ENCODE data around the gene IL34.
"Not testable (repeated sequence)": the region's sequence is repeated elsewhere in the genome, so short reads cannot be mapped to it uniquely, and the experiment has no call there.

The IL34 gene

DNA sequence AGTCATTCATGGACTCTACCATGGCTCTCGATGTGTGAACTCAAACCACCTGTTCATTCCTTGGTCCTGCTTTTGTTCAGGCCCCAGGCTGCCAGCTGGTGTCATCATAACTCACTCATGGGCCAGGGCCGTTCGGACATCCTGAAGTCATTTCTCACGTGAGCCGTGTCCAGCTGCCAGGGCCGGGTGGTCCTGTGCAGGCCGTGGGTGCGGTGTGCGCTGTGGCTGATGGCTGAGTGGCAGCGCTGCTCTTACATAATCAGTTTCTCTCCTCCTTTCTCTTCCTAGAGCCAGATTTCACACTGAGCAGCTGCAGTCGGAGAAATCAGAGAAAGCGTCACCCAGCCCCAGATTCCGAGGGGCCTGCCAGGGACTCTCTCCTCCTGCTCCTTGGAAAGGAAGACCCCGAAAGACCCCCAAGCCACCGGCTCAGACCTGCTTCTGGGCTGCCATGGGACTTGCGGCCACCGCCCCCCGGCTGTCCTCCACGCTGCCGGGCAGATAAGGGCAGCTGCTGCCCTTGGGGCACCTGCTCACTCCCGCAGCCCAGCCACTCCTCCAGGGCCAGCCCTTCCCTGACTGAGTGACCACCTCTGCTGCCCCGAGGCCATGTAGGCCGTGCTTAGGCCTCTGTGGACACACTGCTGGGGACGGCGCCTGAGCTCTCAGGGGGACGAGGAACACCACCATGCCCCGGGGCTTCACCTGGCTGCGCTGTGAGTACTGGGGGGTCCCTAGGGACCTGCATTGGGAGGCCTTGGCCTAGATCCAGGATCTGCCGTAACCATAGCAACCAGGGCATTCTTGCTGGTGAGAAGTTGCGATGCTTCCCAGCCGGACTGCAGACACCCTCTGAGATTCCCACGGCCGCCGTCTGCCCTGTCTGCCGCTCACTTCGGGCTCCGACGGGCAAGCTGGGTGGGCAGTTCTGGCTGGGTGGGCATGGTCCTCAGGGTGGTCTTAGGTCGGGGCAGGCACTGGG lies at the start of gene IL34:
Gene IL34 (plus strand): TSS at position 300 of the 982 bp plus-strand sequence. CDS start 389 bp downstream, at position 689.
- DNase-seq = no peak

DNA sequence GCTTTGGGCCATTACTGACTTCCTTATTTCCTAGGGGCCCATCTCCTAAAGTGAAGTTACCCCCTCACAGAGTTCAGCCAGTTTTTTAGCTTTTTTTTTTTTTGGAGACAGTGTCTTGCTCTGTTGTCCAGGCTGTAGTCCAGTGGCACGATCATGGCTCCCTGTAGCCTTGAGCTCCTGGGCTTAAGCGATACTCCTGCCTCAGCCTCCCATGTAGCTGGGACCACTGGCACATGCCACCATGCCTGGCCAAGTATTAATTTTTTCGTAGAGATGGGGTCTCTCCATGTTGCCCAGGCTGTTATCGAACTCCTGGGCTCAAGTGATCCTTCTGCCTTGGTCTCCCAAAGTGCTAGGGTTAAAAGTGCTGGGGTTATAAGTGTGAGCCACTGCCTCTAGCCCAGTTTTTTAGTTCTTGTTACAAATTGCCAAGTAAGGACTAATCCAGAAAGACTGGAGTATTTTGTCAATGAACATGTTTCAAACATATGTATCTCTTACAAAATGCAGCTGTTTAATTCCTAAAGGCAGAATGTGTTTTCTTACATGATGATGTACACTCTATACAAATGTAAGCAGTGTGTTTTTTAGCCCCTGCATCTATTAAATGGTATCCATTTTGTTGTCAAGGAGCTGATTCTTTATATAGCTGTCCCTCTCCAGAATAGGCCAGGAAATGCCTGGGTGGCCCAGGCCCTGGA lies 49.1 kb upstream of the IL34 start:
- no peak for DNase-seq

DNA sequence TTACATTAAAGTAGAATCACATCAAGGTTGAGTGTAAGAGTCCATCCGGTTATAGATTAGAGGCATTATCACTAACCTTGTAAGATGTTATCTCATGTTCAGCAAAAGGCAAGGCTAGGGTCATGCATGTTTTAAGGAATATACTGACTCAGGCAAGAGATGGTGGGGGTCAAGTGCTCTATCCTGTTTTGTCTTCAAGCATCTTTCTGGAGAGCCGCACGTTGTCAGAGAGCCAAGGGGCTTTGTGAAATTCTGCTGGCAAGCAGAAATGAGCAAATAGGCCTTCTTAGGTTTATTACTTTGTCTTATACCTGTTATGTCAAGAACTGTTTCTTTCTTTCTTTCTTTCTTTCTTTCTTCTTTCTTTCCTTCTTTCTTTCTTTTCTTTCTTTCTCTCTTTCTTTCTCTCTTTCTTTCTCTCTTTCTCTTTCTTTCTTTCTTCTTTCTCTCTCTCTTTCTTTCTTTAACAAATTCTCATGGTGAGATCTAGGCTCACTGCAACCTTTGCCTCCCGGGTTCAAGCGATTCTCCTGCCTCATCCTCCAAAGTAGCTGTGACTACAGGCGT lies 47.3 kb upstream of the IL34 start:
- no peak for DNase-seq

DNA sequence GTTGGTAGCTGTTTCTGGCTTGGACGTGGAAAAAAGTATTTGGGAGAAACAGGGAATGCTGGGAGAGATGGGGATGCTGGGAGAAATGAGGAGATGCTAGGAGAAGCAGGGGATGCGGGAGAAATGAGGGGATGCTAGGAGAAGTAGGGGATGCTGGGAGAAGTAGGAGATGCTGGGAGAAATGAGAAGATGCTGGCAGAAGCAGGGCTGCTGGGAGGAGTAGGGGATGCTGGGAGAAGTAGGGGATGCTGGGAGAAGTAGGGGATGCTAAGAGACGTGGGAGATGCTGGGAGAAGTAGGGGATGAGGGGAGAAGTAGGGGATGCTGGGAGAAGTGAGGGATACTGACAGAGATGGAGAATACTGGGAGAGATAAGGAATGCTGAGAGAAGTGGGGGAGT lies 45.6 kb upstream of the IL34 start:
- no peak for DNase-seq

DNA sequence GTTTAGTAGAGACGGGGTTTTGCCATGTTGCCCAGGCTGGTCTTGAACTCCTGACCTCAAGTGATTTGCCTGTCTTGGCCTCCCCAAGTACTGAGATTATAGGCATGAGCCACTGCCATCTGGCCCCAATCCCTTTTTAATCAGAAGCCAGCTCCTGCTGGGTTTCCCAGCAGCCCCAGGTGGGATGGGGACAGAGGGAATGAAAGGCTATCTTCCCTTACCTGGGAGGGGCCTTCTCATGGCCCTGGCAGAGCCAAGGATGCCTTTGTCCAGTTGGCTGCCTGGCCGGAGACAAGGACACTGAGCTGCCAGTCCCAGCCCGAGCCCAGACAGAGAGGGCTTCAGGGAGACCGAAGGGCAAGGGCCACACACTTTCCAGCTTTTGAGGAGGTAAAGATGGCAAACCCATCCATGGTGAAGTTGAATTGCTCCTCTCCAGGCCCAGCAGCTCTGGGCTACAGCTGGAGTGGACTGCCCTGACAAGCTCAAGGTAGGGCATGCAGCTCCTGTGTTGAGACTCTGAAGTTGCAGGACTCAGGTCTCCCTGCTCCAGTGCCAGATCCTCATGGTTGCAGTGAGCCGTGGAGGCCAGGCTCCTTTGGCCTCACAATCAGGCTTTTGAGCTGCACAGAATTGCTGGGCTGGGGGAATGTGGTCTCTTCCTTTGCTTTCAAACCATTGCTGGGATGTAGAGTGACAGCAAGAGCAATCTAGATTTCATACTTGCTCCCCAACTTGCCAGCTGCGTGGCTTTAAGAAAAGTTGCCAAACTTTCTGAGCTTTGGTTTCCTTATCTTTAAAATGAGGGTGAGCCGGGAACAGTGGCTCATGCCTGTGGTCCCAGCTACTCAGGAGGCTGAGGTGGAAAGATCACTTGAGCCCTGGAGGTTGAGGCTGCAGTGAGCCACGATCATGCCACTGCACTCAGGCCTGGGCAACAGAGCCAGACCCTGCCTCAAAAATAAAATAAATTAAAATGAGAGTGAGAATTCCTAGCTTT lies 44.5 kb upstream of the IL34 start:
- DNase-seq = no peak

DNA sequence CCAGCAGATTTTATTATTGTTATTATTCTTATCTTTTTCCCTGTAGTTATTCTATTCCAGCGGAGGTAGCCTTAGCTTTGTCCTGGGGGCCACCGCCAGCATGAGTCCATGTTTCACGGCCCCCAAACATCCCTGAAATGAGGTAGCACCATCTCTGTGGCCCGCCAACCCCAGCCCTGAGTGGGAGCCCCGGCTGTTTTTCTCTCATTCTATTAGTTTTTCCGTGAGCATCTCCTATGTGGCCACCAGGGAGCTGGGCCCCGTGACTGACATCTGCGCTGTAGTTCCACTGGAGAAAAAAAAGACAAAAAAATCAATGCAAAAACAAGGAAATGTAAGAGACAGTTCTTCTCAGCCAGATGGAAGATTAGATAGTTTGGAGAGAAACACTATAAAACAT lies 43.5 kb upstream of the IL34 start:
- no peak for DNase-seq

DNA sequence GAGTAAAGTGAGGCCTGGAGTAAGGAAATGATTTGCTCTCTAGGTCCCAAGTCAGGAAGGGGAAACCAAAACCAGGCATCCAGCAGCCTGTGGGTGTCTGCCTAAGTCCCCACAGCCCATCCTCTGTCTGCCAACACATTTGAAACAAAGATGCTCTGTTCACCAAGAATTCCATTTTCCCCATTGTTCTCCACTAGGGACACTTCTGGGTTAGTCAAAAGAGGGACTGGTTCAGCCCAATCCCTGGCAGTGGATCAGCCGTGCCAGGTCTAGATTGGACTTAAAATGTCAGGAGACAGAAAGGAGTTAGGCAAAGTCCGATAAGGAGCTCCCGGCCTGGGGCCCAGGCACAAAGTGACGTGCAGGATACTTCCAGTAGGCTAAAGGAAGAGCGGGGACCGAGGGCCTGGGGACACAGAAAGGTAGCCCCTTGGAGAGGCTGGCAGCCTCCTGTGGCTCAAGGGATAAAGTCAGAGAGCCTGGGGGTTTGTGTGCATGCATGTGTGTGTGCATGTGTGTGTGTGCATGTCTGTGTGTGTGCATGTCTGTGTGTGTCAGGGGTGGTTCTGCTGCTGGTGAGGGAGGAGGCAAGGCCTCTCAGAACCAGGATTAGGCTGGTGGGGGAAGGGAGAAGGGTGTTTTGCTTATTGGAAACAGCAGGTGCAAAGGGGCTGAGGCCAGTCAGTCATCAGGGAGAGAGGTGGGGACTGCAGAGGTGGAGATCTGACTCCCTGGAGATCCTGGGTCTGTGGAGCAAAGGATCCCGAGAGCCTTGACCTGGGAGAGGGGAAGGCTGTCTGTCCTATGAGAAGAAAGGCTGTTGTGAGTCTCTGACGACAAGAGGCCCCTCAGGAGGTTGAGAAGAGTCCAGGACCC lies 41.7 kb upstream of the IL34 start:
- DNase-seq = no peak

DNA sequence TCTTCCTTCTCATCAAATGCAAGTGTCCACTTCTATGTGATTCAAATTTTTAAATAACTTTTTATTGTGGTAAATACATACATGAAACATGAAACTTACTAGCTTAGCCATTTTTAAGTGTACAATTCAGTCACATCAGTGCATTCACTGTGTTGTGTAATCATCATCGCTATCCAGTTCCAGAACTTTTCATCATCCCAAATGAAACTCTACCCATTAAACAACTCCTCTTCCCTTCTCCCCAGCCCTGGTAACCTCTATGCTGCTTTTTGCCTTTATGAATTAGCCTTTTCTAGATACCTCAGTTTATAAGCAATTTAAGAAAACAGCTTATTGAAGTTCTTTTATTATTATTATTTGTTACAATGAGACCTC lies 41.1 kb upstream of the IL34 start:
- DNase-seq = no peak

DNA sequence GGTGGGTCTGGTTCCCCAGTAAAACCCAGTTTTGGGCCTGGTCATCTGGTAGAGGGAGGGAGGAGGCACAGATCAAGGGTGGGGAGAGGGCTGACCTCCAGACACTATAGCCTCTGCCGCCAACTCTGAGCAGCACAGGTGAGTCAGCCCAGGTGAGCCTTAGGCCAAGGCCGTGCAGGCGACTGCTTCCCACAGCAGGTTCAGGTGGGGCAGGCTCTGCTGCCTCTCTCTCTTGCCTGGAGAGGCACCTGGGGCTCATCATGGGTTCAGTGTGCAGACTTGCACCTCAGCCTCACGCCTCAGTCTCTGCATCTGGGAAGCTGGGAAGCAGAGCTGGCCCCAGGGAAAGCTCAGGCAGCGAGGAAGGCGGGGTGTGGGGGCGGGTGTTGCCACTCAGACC lies 37.8 kb upstream of the IL34 start:
- DNase-seq = no peak

DNA sequence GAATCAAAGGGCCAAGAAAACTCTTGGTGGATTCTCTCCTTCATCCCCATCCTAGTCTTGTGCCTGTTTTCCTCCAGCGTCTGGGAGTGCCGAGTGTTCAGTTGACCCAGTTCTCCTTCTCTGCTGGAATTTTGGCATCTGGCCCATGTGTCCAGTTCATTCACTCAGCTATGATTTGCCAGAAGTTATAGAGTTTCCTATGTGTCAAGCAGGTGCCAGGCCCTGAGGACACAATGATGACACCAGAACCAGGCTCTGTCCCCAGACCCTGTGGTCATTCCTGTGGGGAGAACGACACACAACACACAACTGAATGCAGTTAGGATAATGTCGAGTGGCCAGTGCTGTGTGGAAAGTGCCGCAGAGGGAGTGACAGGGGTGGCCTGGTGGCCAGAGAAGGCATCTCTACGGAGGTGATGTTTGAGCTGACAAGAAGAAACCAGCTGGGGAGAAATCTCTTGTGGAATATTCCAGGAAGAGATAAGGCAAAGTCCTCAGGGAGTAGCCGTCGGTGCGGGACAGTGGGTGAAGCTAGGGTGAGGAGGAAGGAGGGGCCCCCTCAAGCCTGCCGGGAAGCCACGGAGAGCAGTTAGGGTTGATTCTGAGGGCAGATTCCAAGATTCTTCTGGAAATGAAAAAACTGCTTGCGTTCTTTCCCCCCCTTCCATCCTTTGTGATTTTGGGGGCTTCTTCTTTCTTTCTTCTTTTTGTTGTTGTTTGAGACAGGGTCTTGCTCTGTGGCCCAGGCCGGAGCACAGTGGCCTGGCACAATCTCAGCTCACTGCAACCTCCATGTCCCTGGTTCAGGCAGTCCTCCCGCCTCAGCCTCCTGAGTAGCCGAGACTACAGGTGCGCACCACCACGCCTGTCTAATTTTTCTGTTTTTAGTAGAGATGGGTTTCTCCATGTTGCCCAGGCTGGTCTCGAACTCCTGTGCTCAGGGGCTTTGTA lies 35.8 kb upstream of the IL34 start:
- DNase-seq = no peak

DNA sequence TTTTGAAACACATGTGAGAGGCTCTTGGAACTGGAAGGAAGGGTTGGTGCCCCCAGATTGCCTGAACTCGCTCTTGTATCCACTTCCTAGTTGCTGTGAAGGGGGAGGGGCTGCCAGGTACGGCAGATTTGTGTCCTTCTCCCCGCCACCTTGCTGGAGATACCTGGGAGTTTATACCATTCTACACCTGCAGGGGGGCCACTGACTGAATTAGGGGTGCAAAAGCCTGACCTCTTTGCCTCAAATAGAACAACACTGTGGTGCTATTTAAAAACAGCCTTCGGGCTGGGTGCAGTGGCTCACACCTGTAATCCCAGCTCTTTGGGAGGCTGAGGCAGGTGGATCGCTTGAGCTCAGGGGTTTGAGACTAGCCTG lies 35.1 kb upstream of the IL34 start:
- no peak for DNase-seq

DNA sequence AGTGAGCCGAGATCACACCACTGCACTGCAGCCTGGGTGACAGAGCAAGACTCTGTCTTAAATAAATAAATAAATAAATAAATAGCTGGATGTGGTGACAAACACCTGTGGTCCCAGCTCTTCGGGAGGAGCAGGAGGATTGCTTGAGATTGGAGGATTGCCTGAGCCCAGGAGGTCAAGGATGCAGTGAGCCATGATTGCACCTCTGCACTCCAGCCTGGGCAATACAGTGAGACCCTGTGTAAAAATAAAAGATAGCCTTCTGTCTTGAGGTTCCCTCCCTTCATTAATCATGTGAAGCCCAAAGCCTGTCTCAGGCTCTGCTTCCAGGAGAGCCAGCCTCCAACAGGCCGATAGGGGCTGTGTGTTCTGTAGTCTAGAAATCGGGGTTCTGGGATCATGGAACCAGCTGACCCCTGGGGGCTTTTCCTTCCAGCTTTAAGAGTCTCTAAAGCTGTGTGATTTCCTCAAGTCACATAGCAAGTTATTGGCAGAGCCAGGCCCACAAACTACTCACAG lies 34.5 kb upstream of the IL34 start:
- DNase-seq = no peak

DNA sequence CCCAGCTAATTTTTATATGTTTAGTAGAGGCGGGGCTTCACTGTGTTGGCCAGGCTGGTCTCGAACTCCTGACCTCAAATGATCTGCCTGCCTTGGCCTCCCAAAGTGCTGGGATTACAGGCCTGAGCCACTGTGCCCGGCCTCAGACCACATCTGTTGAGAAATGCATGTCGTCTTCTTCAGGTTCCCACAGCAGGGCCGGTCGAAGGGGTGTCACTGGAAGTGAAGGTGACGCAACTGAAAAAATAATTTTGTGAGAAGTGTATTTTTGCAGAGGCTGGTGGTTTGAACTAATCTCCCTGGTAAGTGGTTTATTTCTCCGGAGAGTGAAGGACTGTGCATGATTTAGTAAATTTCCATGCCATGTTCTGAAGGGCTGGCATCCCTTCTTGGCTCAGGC lies 33.4 kb upstream of the IL34 start:
- no peak for DNase-seq

DNA sequence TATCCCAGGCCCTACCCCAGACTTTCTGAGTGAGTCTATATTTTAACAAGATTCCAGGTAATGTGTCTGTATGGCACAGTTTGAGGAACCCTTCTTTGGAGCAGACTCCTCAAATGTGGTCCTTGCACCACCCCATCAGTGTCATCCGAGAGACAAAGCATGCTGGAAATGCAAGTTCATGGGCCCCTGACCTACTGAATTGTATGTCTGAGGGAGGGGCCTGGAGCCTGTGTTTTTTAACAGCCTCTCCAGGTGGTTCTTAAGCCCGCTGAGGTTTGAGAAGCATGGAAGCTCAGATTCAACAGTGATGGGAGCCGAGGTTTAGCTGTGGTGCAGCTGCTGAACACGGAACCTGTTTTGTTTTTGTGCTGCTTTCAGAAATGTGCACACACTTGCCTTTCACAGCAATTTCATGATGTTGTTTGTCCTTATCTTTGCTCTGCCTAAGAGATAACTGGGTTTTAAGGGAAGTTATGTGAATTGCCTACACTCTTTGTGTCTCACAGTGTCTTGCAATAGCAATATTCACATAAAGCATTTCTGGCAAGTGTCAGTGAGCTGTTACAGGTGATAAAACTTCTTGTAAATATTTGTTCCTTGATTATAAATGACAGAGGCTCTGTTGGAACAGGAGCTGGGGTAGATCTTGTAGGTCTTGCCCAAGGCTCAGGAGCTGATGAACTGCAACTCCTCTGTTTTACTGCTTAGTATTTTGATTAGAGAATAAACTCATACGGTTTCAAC lies 32.0 kb upstream of the IL34 start:
- DNase-seq = no peak

DNA sequence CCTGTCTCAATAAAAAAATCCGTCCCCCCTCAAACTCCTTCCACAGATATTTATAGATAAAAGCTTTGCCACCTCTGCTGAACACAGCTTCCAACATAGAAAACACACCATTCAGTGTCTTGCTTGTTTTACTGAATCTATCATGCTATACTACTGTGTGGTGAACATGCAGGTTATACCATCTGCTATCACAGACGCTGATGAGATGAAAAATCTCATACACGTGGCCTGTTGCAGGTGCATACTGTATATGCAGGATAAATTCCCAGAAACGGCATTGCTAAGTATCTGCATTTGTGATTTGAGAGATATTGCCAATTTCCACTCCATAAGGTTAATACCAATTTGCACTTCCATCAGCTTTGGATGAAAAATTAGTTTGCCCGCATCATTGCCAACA lies 30.4 kb upstream of the IL34 start:
- no peak for DNase-seq

DNA sequence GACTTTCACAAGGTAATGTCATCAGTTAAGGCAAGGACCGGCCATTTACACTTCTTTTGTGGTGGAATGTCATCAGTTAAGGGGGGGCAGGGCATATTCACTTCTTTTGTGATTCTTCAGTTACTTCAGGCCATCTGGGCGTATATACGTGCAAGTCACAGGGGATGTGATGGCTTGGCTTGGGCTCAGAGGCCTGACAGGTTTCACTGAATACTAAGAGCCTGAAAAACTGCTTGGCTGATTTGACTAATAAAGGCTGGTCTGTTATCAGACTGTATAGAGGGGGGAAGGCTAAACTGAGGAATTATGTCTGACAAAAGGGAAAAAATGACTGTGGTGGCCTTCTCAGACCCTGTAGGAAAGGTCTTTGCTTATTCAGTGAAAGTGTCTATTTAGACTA lies 24.5 kb upstream of the IL34 start:
- DNase-seq = not testable (repeated sequence)

DNA sequence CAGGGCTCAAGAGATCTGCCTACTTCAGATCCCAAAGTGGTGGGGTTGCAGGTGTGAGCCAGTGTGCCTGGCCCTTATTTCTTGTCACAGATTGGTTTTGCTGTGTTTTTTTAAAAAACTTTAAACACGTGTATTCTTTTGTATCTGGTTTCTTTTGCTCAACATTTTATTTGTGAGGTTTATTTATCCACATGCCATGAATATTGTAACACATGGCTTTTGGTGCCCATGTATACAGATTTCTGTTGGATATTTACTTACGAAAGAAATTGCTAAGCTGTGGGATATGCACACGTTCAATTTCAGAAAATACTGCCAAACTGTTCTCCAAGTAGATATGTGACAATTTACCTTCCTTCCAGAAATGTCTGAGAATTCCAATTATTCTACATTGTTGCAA lies 18.7 kb upstream of the IL34 start:
- DNase-seq = no peak

DNA sequence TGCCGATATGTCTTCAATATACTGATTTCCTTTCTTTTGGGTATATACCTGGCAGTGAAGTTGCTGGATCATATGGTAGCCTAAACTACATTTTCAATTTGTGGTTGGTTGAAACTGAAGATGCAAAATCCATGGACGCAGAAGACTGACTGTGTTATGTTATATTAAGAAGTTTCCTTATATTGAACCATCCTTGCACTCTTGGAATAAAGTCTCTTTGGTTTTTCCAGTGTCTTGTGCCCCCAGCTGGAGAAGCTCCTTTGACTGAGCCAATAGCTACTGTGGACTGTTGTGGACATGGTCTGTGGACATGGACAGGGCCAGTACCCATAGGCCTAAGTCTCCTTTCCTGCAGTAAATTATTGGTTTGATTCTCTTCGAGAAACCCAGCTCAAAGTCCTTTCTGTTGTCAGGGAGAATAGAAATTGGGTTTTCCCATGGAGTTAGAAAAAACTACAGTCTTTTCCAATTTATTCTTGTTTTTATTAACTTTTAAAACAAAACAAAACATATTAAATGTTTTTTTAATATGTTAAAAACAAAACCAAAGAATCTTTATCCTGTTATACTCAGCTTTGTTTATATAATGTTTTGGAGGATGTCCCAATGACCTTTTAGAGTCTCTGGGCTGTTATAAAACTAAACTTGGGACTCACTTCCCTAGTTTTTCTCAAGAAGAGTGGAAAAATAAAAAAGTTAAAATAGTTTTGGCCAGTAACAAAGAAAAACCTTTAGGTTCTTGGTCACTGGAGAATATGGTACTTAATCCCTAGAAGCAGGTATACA lies 15.2 kb upstream of the IL34 start:
- no peak for DNase-seq

DNA sequence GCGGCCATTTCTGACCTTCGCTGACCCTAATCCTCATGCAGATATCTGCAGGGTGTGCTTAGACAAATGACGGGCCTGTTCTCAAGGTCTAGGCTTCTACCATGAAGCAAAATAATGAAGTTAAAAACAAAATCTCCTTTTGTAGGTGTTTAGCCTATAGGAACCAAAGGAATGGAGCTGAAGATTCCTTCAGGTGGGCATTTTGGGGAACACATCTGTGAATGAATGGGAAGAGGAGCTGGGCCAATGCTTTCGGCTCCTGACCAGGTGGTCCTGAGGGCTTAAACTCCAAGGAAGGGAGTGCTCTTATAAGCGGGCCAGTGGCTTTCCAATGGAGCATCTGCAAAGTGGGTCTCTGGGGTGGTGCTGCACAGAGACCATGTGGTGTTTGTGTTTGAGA lies 14.1 kb upstream of the IL34 start:
- no peak for DNase-seq
